GM21528 (cell line): ENCODE results near the gene CD300LD.

Source experiments
- ATAC-seq: cut with Tn5 transposase; IDR thresholded peaks from one replicate; pipeline ENCODE4 v1.9.1; 2021; ENCODE audit warnings: mild to moderate bottlenecking, moderate library complexity; ENCODE audit not compliant: unreplicated experiment, low FRiP score

CD300LD gene

DNA sequence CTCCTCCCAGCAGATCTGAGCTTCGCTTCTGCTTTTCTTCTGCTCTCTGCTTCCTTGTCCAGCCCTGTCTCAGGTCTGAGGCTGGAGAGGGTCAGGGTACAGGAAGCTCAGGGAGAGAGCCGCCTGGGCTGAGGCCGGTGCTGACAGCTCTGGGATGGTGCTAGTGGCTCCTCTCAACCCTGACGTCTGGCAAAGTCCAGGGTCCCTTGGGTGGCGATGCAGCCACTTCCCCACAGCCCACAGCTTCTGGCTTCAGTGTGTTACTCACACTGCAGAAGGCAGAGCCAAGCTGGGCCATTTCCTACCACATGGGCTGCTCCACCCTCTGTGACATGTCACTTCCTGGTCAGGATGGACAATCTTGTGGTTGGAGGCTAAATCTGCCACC is 46.2 kb downstream of the CD300LD start, which contains the start of gene CD300C:
Gene CD300C, minus strand, starts transcription at position 273 of the 388 bp plus-strand sequence. CDS start 333 bp downstream, outside the sequence.
- ATAC-seq: no peak

GRCh38 chr17:74544991-74545842 is 46.9 kb downstream of the CD300LD start:
- no peak for ATAC-seq

DNA sequence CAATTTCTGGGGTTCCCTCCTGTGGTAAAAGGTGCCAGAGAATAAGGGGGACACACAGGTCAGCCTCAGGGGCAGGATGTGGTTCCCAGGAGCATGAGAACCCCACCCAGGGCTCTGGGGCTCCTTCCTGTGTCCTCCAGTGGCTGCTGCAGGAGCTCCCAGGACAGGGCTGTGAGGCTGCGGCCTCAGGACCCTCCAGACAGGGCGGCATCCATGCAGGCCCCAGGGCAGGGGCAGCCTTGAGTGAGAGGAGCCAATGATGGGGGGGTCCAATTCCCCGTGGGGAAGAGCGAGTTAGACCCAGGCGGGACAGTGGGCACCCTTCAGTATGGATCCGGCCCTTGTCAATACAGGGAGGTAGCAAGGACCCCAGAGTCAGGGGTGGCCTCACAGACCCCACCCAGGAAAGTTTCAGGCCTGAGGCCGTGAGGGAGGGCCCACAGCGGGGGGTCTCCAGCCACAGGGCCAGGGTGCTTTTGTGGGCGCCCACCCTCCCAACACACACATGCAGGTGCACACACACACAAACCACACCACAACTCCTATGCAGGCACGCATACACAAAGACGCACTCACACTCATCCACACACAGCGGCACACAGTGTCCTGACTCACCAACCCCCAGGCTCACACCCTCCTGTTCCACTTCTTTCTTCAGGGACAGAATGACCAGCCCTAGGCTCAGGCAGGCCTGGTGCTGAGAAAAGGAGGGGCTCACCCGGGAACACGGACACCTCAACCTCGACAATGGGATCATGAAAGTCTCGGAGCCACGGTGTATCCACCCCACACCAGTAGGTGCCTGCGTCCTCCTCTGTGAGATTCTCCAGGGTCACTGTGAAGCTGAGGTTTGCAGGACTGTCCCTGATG is 48.0 kb downstream of the CD300LD start:
- ATAC-seq: no peak

GRCh38 chr17:74543406-74543805 is 48.7 kb downstream of the CD300LD start:
- ATAC-seq: no peak

DNA sequence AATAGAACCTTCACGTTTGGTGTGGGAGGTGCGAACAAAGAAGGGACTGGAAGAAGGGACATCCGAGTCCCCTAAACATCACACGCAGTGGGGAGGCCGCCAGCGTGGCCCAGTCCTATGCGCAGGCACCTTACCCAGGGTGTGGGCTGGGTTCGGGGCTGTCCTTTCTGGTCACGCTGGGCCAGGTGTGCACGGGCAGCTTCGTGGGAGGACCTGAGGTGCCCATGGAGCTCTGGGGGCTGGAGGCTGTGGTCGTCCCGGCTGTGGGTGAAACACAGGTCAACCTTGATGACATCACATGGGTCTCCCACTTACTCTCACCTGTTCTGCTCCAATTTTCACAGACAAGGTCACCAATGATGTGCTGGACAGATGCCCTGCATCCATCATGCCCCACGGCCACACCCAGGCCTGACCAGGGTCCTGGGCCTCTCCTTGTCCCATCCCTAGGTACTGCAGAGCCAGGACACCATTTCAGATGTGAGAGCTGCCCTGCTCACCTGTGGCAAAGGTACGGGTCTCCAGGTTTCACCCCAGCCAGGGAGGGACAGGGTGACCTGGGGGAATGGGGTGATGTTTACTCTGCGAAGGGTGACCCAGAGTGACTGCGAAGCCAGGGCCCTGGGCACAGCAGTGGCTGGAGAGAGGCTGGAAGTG is 49.2 kb downstream of the CD300LD start:
- no peak for ATAC-seq

DNA sequence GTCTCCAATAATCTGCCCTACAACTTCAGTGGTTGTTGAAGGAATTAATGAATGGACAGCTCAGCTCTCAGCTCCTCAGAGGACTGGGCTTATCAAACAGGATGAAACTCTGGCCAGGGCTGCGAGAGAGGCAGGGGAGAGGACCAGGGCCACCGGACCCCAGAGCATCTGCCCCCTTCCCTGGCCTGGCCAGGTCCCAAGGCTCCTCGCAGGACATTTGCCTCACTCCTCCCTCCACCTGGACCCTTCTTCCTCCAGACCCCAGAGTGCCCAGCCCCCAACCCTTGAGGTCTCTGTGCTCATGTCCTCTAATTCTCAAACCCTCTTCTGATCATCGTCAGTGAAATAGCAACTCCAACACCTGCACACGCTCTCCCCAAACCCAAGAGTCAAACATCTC is 49.9 kb downstream of the CD300LD start:
- no peak for ATAC-seq

DNA sequence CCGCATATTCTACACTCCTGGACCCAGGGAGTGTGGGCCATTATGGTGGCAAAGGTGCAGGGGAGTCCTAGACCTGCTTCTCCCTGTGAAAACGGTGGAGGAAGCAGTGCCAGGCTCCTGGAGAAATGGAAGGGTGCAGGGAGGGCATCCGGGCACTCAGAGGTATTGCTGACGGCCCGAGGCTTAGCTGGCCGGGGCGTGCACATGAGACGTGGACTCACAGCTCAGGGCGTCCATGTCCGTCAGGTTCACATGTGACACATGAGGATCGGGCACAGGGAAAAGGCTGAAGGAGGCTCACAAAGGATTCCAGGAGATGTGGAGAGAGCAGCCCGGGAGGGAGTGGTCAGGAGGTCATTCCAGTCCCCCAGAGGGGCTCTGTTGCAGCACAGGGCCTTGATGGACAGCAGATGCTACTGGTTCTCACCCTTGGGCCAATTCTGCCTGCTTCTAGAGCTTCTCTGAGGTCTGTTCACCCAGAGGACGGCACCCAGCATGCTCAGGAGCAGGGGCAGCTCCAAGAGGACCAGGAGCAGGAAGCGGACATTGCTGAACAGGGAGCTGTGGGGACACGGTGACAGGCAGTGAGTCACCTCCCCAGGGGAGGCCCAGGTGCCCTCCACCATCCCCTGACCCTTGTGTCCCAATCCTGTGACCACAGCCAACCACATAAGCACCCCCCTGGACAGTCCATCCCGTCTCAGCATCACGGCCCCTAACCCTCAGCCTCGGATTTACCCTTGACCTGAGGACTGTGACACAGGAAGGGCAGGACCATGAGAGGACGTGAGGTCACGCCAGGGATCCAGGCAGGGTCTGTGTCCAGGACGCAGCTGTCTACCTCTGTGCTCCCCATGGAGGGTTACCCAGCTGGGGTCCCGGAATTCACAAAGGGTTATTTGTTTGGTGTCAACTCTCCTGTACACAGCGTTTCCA is 50.6 kb downstream of the CD300LD start:
- ATAC-seq: no peak

- ATAC-seq: no peak
These were observed 52.7 kb downstream of the CD300LD start for GRCh38 chr17:74539281-74539820.

DNA sequence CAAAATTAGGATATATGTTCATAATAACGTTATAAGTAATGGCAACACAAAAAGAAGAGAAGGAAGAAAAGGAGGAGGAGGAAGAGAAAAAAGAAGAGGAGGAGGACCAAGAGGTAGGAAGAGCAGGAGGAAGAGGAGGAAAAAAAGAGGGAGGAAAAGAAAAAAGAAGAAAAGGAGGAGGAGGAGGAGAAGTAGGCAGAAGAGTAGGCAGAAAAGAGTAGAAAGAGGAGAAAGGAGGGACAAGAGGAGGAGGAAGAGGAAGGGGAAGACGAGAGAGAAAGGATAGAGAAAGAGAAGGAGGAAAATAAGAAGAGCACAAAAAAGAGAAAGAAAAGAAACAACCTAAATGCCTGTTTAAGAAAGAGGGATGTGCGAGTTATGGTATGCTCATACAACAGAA is 55.2 kb downstream of the CD300LD start:
- no peak for ATAC-seq

DNA sequence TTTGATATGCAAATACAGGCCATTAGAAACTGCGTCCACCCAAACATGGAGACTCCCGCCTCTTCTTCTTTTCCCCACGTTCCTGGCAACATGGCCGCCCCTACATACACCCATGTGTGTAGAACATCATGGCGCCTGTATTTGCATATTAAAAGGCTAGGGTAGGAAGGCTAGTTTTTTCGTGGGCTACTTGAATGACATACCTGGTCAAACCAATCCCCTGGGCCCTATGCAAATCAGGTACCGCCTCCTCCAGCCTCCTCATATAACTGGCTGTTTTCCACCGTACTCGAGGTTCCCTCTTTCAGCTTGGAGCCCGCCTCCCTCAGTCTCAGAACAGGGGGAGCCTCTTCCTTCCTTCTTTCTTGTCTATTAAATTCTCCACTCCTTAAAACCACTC is 60.0 kb downstream of the CD300LD start:
- ATAC-seq: no peak

- no peak for ATAC-seq
These were observed 60.8 kb downstream of the CD300LD start, which contains the start of gene CD300LB for GRCh38 chr17:74531231-74531761. Gene CD300LB (minus strand): TSS chr17:74531475. CDS start chr17:74531350, 125 bp downstream.

- no peak for ATAC-seq
These were observed 61.3 kb downstream of the CD300LD start for GRCh38 chr17:74530831-74531150.
